Measurements from ENCODE around the gene ZNF280A. TPM values are rescaled to one million over a fixed set of nuclear protein-coding genes. Genes with fewer than 3 reads are reported as not detected.

The ZNF280A gene
- total RNA-seq, 1 experiment from 2014 or later = not detected

DNA sequence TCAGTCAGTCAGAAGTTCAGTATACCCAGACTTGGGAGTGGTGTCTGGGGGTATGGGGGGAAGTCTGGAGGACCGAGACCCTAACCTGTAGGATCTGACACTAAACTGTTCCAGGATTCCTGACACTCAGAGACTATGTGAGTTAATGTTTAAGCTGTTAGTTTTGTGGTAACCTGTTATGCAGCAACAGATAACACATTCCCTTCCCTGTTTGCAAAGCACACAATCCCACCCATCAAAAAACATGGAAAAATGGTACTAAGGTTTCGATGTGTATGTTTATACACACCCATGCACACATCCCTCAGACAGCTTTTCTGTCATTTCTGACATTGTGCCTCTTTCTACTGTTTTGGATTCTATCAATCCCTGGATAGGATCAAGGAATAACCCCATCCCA, 39.1 kb downstream of the ZNF280A start:
- ChIA-PET POLR2A (ENCODE audit: unreplicated experiment) (no interaction called here), CTCF (no interaction called here)
- Histone ChIP-seq H3K27me3 (ENCODE audit: low read length) (no peaks in the 10 kb centered on the region), H3F3A (ENCODE audit: low read length, unreplicated experiment) (no peaks in the 10 kb centered on the region), H3K4me3 (ENCODE audit: low read length) (no peak overlapping the region), H3K9me3 (ENCODE audit: low read length) (no peaks in the 10 kb centered on the region), H3K27ac (ENCODE audit: low read length) (no peak overlapping the region), H3K9me2 (replicated peaks; ENCODE audit: low read length) (no peaks in the 10 kb centered on the region), H4K20me1 (ENCODE audit: low read length) (no peaks in the 10 kb centered on the region), H3K4me1 (ENCODE audit: insufficient read depth, low read length) (no peaks in the 10 kb centered on the region), H2AFZ (ENCODE audit: low read length) (no peak overlapping the region), H3K79me2 (ENCODE audit: low read length) (no peaks in the 10 kb centered on the region), H3K9ac (ENCODE audit: low read length) (no peak overlapping the region), H3K36me3 (ENCODE audit: low read depth, low read length) (no peaks in the 10 kb centered on the region), H3K4me2 (ENCODE audit: low read length) (no peak overlapping the region)
- no TSS peak for BruUV-seq (replicated peaks)
- intact Hi-C loops (cut with micrococcal nuclease) = no loop called here
- no peak for ATAC-seq
- TF ChIP-seq EZH2phosphoT487 (IDR thresholded peaks at IDR 0.05; ENCODE audit: borderline replicate concordance, low read length) = no peak
- no peak for TF ChIP-seq EZH2 (IDR thresholded peaks at IDR 0.05; ENCODE audit: low read length, unreplicated experiment)
- TF ChIP-seq CTCF (conservative IDR thresholded peaks at IDR 0.05; ENCODE audit: low read depth, low read length) = no peak
- DNase-seq = no peak

- ChIA-PET POLR2A (ENCODE audit: unreplicated experiment) (no interaction called here), CTCF (no interaction called here)
- ATAC-seq (no peak), DNase-seq (no peak)
- Histone ChIP-seq H4K20me1 (ENCODE audit: low read length) (no peaks in the 10 kb centered on the region), H3K36me3 (ENCODE audit: low read depth, low read length) (no peaks in the 10 kb centered on the region), H3K4me1 (ENCODE audit: insufficient read depth, low read length) (no peaks in the 10 kb centered on the region), H3F3A (ENCODE audit: low read length, unreplicated experiment) (no peaks in the 10 kb centered on the region), H3K9me3 (ENCODE audit: low read length) (no peaks in the 10 kb centered on the region), H3K9me2 (replicated peaks; ENCODE audit: low read length) (no peaks in the 10 kb centered on the region), H3K4me3 (ENCODE audit: low read length) (no peak overlapping the region), H3K27me3 (ENCODE audit: low read length) (no peaks in the 10 kb centered on the region), H3K4me2 (ENCODE audit: low read length) (no peak overlapping the region), H3K79me2 (ENCODE audit: low read length) (no peaks in the 10 kb centered on the region), H3K27ac (ENCODE audit: low read length) (no peak overlapping the region), H2AFZ (ENCODE audit: low read length) (no peak overlapping the region), H3K9ac (ENCODE audit: low read length) (no peak overlapping the region)
- TF ChIP-seq CTCF (conservative IDR thresholded peaks at IDR 0.05; ENCODE audit: low read depth, low read length) = no peak
- TF ChIP-seq EZH2phosphoT487 (IDR thresholded peaks at IDR 0.05; ENCODE audit: borderline replicate concordance, low read length) = no peak
- BruUV-seq (replicated peaks) = no TSS peak
- intact Hi-C loops (cut with micrococcal nuclease) = no loop called here
These were observed 40.0 kb downstream of the ZNF280A start for GRCh38 chr22:22479999-22480532.

GRCh38 chr22:22479116-22479515, 41.0 kb downstream of the ZNF280A start:
- intact Hi-C loops (cut with micrococcal nuclease) = no loop called here
- Histone ChIP-seq H3K9me2 (replicated peaks; ENCODE audit: low read length) (no peaks in the 10 kb centered on the region), H4K20me1 (ENCODE audit: low read length) (no peaks in the 10 kb centered on the region), H3K36me3 (ENCODE audit: low read depth, low read length) (no peaks in the 10 kb centered on the region), H3K4me1 (ENCODE audit: insufficient read depth, low read length) (no peaks in the 10 kb centered on the region), H3K4me3 (ENCODE audit: low read length) (no peak overlapping the region), H3K79me2 (ENCODE audit: low read length) (no peaks in the 10 kb centered on the region), H2AFZ (ENCODE audit: low read length) (no peak overlapping the region), H3K27ac (ENCODE audit: low read length) (no peak overlapping the region), H3K27me3 (ENCODE audit: low read length) (no peaks in the 10 kb centered on the region), H3K4me2 (ENCODE audit: low read length) (no peak overlapping the region), H3K9me3 (ENCODE audit: low read length) (no peaks in the 10 kb centered on the region), H3F3A (ENCODE audit: low read length, unreplicated experiment) (no peaks in the 10 kb centered on the region), H3K9ac (ENCODE audit: low read length) (no peak overlapping the region)
- ChIA-PET CTCF (no interaction called here), POLR2A (ENCODE audit: unreplicated experiment) (no interaction called here)
- DNase-seq (no peak), ATAC-seq (no peak)
- no TSS peak for BruUV-seq (replicated peaks)
- TF ChIP-seq EZH2 (IDR thresholded peaks at IDR 0.05; ENCODE audit: low read length, unreplicated experiment) (no peak), CTCF (conservative IDR thresholded peaks at IDR 0.05; ENCODE audit: low read depth, low read length) (no peak), EZH2phosphoT487 (IDR thresholded peaks at IDR 0.05; ENCODE audit: borderline replicate concordance, low read length) (no peak)

Measured in PC-3 (cell line).